ENCODE measurements around the gene ZNHIT6. TPM values are rescaled to one million over a fixed set of nuclear protein-coding genes. Genes with fewer than 3 reads are reported as not detected.
A peak's percentile ranks its signal among the peaks of the same experiment; 100 is the strongest.
"Not testable (repeated sequence)": the region's sequence is repeated elsewhere in the genome, so short reads cannot be mapped to it uniquely, and the experiment has no call there.

Gene ZNHIT6
- total RNA-seq, 1 donor from 2014 or later, result 8.2 TPM

GRCh38 chr1:85649591-85649990 is 58.6 kb downstream of the ZNHIT6 start:
- peaks cover 0 to 9% of the 10 kb centered on the region in 2 donors for H3K4me1 ChIP-seq
- peaks cover 10 to 12% of the 10 kb centered on the region in 2 donors for H3K36me3 ChIP-seq
- peaks cover 0 to 12% of the 10 kb centered on the region in 2 donors for H3K9me3 ChIP-seq
- intact Hi-C loops (cut with DNase I), result no loop called here
- TF ChIP-seq CTCF (IDR thresholded peaks at IDR 0.05), result no peak
- DNase-seq (ENCODE audit: low spot score in 2 of 2), result no peak
- no peaks in the 10 kb centered on the region for H3K27me3 ChIP-seq
- H3K4me3 ChIP-seq, result no peak overlapping the region
- H3K27ac ChIP-seq, result no peak overlapping the region

- H3K4me3 ChIP-seq; H3K4me1 ChIP-seq; H3K27me3 ChIP-seq; intact Hi-C loops (cut with DNase I); DNase-seq (ENCODE audit: low spot score in 2 of 2); H3K27ac ChIP-seq: not testable (repeated sequence)
- Histone ChIP-seq H3K9me3 (peaks cover 0 to 19% of the 10 kb centered on the region in 2 donors), H3K36me3 (peaks cover 5 to 19% of the 10 kb centered on the region in 2 donors)
Measured at GRCh38 chr1:85641598-85642556, 66.4 kb downstream of the ZNHIT6 start.

DNA sequence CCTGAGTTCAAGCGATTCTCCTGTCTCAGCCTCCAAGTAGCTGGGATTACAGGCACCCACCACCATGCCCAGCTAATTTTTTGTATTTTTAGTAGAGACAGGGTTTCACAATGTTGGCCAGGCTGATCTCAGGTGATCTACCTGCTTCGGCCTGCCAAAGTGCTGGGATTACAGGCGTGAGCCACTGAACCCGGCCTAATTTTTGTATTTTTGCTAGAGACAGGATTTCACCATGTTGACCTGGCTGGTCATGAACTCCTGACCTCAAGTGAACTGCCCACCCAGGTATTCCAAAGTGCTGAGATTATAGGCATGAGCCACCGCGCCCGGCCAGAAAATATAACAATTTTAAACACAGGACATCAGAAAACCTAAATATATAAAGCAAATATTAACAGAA is 68.3 kb downstream of the ZNHIT6 start:
- peaks cover 0 to 19% of the 10 kb centered on the region in 2 donors for H3K9me3 ChIP-seq
- H3K4me1 ChIP-seq; H3K27ac ChIP-seq; H3K4me3 ChIP-seq; DNase-seq (ENCODE audit: low spot score in 2 of 2); intact Hi-C loops (cut with DNase I); H3K27me3 ChIP-seq: not testable (repeated sequence)
- peaks cover 5 to 25% of the 10 kb centered on the region in 2 donors for H3K36me3 ChIP-seq

DNA sequence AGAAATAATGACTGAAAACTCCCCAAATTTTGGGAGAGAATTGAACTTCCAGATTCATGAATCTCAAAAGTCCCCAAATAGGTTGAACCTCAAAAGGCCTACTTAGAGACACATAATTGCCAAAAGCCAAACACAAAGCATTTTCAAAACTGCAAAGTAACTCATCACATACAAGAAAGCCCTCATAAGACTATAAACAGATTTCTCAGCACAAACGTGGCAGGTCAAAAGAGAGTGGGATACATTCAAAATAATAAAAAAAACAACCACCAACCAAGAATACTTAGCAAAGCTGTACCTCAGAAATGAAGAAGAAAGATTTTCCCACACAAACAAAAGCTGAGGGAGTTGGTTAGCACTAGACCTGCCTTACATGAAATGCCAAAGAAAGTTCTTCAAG is 69.8 kb downstream of the ZNHIT6 start:
- H3K9me3 ChIP-seq, result peaks cover 0 to 19% of the 10 kb centered on the region in 2 donors
- peaks cover 5 to 25% of the 10 kb centered on the region in 2 donors for H3K36me3 ChIP-seq
- no peak overlapping the region for H3K4me3 ChIP-seq
- no peaks in the 10 kb centered on the region for H3K4me1 ChIP-seq
- DNase-seq (ENCODE audit: low spot score in 2 of 2), result no peak
- no peaks in the 10 kb centered on the region for H3K27me3 ChIP-seq
- intact Hi-C loops (cut with DNase I), result no loop called here
- no peak for TF ChIP-seq CTCF (IDR thresholded peaks at IDR 0.05)
- H3K27ac ChIP-seq, result no peak overlapping the region

DNA sequence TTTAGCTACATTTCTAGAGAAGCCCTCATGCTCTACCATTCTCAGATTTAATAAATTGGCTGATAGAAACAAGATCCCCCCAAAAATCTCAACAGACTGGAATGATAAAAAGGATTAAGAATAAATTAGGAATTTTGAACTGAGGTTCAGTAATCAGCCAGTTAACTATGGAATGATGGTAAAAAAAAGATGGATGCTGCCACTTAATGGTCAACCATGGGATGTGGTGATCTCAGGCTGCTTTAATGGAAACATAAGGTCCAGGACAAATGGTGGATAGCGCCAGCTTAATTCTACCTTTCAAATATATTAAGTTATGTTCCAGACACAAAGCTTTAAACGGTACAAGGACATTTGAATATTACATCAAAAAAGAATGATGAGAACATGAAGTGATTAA is 77.7 kb downstream of the ZNHIT6 start:
- Histone ChIP-seq H3K4me1 (peaks cover 2 to 21% of the 10 kb centered on the region in 2 donors), H3K36me3 (no peaks in the 10 kb centered on the region), H3K9me3 (no peaks in the 10 kb centered on the region), H3K27me3 (no peaks in the 10 kb centered on the region), H3K4me3 (no peak overlapping the region), H3K27ac (no peak overlapping the region)
- intact Hi-C loops (cut with DNase I), result no loop called here
- DNase-seq (ENCODE audit: low spot score in 2 of 2), result no peak
- TF ChIP-seq CTCF (IDR thresholded peaks at IDR 0.05), result no peak

GRCh38 chr1:85629532-85629920 is 78.7 kb downstream of the ZNHIT6 start:
- no peak for DNase-seq (ENCODE audit: low spot score in 2 of 2)
- H3K27ac ChIP-seq, result peak overlapping the region; percentile 82 to 91

More at GRCh38 chr1:85629532-85629920, 78.7 kb downstream of the ZNHIT6 start:
- Histone ChIP-seq H3K36me3 (no peaks in the 10 kb centered on the region), H3K4me3 (no peak overlapping the region), H3K4me1 (peaks cover 2 to 21% of the 10 kb centered on the region in 2 donors), H3K27me3 (no peaks in the 10 kb centered on the region), H3K9me3 (no peaks in the 10 kb centered on the region)
- intact Hi-C loops (cut with DNase I), result loop anchor here (5.0 kb wide), 1 partner anchor 47 kb away; the partner anchor contains the start of gene CCN1
- no peak for TF ChIP-seq CTCF (IDR thresholded peaks at IDR 0.05)
